HG03342 (cell line): ENCODE data around the gene VPS9D1.
"Not testable (repeated sequence)": the region's sequence is repeated elsewhere in the genome, so short reads cannot be mapped to it uniquely, and the experiment has no call there.

Experiments used
- ATAC-seq: cut with Tn5 transposase; IDR thresholded peaks from one replicate; pipeline ENCODE4 v1.9.1; 2021; ENCODE audit warnings: mild to moderate bottlenecking, moderate library complexity; ENCODE audit not compliant: unreplicated experiment

The VPS9D1 gene

DNA sequence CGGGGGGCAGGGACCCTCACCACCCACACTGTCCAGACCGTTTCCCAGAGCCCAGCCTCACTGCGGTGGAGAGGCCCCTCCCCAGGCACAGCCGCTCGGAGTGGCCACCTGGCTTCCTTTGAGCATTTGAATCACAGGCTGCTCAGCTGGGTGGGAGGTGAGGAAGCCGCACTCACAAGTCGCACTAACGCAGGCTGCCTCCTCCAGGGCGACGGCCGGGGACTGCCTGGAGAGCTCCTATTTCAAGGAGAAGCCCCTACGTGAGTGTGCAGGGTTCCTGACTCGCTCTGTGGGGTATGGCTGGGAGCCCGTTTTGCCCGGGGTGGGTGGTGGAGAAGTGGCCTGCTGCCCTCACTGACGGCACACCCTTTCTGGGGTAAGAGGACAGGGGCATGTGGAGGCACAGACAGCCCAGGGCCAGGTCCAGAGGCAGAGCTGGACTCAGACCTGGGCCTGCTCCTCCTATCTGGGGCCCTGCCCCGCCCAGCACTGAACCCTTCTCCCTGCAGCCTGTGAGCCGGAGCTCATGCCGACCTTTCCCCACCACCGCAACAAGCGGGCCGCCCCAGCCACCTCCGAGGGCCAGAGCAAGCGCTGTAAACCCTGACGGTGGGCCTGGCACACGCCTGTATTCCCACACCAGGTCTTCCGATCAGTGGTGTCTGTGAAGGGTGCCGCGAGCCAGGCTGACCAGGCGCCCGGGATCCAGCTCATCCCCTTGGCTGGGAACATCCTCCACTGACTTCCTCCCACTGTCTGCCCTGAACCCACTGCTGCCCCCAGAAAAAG, 25.4 kb downstream of the VPS9D1 start:
- no peak for ATAC-seq

DNA sequence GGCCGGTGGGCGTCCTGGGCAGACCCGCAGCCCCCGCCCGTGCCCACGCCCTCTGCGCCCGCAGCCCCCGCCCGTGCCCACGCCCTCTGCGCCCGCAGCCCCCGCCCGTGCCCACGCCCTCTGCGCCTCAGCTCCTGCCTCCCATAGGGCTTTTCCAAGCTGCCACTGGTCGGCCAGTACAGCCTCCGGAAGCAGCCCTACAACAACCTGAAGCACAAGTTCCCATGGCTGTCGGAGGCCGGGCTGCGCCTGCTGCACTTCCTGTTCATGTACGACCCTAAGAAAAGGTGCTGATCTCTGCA, 26.0 kb downstream of the VPS9D1 start:
- not testable (repeated sequence) for ATAC-seq

DNA sequence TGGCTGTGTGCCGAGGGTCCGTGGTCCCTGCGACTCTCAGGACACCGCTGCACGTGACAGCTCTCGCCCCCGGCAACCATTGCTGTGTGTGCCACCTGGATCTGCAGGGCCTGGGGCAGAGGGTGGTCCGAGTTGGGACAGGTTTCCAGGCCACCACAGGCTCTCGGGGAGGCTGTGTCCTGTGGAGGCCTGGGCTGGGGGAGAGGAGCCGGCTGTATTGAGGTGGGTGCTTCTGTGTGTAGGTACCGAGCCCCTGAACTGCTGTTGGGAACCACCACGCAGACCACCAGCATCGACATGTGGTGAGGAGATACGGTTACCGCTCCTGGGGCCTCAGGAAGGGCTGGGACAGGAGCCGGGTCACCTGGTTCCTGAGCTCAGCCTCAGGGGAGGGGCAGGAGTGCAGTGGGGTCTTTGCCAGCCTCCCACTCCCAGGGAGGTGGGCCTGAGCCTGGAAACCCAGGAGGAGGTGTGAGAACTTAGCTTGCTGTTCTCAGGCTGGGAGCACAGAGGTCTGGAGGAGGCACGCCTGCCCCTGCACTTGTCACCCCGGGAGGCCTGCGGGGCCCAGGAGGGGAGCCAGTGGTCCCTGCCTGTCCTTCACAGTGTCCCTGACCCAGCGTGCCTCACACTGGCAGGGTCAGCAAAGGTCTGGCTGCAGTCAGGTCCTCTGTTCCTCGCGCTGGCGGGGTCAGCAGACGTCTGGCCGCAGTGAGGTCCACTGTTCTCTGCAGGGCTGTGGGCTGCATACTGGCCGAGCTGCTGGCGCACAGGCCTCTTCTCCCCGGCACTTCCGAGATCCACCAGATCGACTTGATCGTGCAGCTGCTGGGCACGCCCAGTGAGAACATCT, 26.5 kb downstream of the VPS9D1 start:
- no peak for ATAC-seq

DNA sequence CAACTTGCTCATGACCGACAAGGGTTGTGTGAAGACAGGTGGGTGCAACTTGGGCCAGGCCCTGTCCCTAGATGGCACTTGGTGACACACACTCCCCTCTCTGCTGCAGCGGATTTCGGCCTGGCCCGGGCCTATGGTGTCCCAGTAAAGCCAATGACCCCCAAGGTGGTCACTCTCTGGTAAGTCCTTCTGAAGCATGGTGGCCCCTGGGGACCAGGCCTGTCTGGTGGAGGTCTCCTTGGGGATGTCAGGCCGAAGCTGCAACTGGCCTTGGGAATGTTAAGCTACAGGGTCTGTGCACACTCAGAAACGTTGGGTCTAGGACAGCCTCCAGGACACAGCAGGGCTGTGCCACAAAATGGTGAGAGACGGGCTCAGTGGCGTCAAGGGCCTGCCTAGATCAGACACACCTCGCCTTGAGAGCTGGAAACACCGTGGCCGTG, 27.4 kb downstream of the VPS9D1 start:
- ATAC-seq, result no peak

DNA sequence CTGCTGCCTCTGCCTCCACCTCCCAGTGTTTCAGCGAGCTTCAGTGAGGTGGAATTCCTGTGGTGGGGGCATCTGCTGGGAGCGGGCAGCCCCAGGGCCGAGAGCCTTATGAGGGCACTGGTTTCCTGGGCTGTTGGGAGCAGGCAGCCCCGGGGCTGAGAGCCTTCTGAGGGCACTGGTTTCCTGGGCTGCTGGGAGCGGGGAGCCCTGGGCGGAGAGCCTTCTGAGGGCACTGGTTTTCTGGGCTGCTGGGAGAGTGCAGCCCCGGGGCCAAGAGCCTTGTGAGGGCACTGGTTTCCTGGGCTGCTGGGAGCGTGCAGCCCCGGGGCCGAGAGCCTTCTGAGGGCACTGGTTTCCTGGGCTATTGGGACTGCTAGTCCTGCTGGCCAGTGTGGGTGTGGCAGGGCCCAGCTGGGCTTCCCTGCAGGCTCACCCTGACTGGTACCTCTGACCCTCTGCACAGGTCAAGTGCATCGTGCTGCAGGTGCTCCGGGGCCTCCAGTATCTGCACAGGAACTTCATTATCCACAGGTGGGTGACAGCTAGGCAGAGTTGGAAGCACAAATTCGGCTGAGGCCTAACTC, 28.6 kb downstream of the VPS9D1 start:
- ATAC-seq, result no peak

DNA sequence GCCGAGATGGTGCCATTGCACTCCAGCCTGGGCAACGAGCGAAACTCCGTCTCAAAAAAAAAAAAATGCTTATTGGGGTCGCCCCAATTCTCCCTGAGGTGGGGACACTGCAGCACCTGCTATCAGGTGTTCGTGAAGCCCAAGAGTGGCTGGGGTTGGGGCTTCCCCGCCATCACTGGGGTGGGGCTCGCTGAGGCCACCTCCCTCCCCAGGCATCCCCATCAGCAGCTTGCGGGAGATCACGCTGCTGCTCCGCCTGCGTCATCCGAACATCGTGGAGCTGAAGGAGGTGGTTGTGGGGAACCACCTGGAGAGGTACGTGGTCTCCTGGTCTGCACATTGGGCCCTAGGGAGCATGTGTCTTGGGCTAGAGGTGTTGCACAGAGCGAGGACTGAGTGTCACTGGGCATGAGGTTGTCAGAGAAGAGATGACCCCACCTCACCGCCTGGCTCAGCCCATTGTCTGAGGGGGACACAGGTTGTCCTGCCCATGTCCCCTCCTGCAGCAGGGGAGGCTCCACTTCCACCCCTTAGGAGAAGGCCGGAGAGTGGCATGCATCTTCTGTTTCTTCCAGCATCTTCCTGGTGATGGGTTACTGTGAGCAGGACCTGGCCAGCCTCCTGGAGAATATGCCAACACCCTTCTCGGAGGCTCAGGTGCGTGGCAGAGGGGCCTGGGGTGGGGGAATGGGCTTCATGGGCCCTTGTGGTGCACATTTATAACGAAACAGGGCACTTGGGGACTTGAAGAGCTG, 29.3 kb downstream of the VPS9D1 start:
- no peak for ATAC-seq

DNA sequence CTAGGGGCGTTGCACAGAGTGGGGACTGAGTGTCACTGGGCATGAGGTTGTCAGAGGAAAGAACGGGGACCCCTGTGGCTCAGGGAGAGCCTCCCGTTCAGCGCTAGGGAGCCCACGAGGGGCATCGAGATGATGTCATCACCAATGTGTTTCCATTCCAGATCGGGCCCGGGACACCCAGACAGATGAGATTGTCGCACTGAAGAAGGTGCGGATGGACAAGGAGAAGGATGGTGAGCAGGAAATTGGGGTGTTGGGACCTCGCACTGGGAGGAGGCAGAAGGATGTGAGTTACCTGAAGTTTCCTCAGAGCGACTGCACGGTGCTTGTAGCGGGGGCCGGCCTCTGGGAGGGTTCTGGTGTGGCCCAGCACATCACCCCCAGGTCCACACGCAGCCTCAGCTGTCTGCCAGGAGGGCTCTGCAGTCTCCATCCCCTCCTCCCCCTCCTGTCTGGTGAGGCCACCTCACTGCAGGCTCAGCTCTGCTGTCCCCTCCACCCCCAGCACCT, 30.3 kb downstream of the VPS9D1 start:
- ATAC-seq, result no peak

DNA sequence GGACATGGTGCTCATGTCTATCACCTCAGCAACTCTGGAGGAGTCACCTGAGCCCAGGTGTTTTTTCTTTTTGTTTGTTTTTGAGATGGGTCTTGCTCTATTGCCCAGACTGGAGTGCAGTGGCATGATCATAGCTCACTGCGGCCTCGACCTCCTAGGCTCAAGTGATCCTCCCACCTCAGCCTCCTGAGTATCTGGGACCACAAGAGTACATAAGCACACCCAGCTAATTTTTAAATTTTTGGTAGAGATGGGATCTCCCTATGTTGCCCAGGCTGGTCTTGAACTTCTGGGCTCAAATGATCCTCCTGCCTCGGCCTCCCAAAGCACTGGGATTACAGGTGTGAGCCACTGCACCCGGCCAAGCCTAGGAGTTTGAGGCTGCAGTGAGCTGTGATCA, 31.1 kb downstream of the VPS9D1 start:
- not testable (repeated sequence) for ATAC-seq

DNA sequence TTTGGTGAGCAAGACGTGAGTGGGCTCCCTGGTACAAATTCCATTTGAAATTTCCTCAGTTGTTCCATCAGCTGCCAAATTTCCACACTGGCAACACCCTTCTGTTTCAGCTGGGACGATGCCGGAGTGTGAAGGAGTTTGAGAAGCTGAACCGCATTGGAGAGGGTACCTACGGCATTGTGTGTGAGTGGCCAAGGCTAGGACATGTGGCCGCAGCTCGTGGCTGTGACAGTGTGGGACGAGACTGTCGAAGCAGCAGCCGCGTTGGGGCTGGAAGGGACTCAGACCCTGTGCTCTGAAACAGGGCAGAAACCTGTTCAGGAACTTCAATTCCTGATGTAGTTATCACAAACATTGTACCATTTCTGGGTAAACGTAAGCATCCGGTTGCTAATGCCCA, 31.6 kb downstream of the VPS9D1 start:
- ATAC-seq, result no peak

DNA sequence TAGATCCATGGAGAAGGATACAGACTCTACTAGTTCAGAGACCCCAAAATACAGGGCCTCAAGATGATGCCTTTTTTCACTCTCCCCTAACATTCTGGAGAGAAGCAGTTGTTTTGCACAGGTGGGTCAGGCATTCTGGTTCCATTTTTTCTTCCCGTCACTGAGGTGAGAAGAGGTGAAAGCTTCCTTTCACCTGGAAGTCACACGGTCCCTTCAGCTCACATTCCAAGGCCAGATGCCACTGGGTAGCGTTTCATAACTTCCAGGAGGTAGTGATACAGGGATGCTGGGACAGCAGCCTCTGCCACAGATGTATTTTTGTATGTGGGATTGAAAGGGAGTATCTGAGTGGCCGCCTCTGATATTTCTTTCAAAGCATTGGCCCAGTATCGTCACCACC, 32.3 kb downstream of the VPS9D1 start:
- ATAC-seq, result no peak

DNA sequence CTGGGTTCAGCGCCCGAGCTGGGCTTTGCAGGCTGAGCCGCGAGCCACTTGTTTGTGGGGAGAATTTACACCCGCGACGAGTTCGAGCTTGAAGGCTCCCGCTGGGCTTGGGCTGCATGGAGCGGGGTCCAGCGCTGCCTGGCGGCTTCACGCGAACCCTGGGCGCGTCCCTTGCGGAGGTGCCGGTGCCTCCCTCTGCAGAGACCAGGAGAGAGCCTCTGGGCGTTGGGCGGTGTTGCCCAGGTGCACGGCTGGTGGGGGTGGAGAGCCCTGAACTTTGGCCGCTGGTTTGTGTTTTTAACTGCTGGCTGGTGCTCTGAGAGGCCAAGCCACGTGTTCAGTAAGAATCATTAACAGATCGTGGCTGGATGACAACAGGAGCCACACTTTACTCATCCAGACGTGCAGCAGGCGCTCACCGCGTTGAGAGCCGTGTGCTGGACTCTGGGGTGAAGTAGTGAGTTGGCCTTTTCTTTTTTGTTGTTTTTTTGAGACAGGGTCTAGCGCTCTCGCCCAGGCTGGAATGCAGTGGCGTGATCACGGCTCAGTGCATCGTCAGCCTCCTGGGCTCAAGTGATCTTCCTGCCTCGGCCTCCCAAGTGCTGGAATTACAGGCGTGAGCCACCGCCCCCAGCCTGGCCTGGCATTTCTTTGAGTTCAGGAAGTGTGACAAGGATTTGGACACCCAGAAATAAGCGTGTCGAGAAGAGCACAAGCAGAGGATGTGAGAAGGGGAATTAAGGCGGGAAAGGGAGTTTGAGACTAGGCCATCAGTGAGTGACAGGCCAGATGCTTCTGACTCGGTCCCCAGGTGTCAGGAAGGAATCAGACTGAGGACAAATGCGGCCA, 33.4 kb downstream of the VPS9D1 start:
- ATAC-seq, result peak; percentile 36

DNA sequence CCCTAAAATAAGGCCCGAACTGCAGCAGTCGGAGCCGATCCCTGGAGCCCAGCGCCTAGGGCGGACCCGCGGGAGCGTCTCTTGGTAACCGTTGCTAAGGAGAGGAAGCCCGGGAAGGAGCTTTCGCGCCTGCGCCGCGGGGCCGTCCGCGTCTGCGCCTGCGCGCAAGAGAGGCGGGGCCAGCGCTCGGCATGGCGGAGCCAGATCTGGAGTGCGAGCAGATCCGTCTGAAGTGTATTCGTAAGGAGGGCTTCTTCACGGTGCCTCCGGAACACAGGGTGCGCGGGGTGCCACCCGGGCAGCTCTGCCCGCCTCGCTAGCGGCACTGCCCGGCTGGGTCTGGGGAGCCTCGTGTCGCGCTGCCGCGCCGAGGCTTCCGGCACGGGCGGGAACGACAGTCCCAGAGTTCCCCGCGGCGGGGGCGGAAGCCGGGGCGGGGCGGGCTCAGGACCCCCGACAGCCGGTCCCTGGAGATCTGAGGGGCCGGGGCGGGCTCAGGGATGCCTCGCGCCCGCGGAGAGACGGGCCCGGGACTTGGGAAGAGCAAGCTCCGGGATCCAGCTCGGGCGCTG, 34.1 kb downstream of the VPS9D1 start, which contains the start of gene CDK10:
TSS of gene CDK10 (plus strand) at position 170 of the 572 bp plus-strand sequence. CDS start at position 192, 22 bp downstream.
- peak; percentile 74 for ATAC-seq

DNA sequence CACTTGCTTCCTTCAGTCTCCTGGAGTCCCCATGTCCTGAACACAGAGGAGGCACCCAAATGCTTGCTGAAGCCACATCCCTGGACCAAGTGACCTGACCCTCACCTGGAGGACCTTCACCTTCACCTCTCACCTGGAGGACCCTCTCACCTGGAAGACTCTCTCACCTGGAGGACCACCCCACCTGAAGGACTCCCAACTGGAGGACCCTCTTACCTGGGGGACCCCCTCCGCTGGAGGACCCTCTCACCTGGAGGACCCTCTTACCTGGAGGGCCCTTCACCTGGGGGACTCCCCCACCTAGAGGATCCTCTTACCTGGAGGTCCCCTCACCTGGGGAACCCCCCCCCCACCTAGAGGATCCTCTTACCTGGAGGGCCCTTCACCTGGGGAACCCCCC, 34.8 kb downstream of the VPS9D1 start:
- no peak for ATAC-seq

DNA sequence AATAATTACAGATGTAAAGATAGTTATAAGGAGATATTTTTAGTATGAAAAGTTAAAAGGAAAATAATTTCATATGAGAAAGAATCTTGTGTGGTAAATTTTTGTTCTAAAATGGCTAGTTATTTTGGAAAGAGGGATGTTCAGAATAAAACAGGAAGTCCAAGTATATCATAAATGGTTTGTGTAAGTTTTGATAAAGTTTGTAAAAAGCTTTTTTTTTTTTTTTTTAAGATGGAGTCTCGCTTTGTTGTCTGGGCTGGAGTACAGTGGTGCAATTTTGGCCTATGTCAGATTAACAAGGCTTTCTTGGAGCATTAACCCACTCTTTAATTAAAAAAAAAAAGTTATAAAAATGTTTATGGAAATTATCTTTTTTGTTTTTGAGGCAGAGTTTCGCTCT, 42.4 kb downstream of the VPS9D1 start:
- no peak for ATAC-seq

DNA sequence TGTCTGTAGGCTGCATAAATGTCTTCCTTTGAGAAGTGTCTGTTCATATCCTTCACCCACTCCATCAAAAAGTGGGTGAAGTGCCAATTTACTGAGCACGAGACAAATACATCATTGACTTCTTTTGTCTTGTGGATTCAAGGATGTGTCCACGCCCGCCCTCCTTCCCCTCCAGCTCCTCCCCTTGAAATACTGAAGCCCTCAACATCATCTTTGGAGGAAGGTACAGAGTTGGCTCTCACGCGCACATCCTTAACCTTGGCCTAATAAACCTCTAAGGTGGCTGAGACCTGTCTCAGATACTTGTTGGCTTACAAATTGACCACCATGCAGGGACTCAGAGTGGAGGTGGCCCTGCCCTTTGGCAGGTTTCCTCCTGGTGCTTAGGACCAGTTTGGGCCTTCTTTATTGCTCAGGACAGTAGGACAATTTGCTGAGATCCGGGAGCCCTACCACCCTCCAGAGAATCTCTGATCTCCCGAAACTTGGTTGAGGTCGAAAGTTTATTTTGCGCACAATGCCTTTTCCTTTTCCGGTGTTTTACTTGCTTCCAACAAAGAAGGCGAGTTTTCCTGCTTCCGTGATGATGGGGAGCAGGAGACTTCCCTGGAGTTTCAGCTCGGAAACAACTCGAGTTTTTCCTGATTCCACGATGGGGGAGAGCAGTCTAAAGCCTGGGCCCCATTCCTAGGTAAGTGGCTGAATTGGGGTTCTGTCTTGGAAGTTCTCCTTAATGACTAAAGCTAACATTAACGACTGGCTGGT, 48.3 kb downstream of the VPS9D1 start:
- no peak for ATAC-seq

DNA sequence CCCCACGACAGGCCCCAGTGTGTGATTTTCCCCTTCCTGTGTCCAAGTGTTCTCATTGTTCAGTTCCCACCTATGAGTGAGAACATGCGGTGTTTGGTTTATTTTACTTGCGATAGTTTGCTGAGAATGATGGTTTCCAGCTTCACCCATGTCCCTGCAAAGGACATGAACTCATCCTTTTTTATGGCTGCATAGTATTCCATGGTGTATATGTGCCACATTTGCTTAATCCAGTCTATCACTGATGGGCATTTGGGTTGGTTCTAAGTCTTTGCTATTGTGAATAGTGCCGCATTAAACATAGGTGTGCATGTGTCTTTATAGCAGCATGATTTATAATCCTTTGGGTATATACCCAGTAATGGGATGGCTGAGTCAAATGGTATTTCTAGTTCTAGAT, 49.1 kb downstream of the VPS9D1 start:
- ATAC-seq, result not testable (repeated sequence)

DNA sequence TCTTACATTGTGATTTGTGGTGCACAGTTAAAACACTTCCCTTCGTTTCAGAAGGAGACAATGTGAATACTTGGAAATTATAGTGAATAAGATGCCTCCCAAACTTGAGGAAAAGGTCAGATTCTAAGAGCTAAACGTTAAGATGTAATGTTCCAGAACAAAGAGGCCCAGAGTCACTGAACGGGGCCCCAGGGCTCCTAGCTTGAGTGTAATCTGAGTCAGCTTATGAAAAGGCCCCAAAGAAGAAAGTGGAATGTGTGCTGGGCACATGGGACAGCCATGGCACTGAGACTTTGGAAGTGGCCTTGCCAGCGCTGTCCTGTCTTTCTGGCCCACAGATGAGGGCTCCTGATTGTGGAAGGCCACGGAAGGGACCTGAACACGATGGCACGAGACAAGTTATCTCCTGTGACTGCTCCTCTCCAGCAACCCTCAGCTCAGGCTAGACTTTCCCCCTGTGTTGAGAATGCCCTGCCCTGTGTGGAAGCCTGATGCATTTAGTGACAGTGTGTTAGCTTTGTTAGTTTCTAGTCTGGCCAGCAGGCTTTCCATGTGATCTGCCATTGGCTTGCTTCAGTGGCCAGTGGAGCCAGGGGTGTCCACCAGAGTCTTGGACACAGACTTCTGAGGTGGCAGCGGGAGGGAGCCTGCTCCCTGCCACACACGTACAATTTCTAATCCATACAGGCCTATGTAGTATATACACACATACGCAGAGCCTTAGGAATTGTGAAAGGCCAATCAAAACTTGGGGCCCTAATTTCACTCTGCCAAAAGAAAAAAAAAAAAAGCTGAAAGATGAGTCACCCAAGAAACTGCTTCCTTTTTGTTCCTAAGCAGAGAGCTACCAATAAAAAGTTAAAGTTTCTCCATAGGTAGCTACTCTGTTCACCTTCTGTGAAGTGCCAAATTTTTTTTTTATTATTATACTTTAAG, 49.9 kb downstream of the VPS9D1 start:
- no peak for ATAC-seq

DNA sequence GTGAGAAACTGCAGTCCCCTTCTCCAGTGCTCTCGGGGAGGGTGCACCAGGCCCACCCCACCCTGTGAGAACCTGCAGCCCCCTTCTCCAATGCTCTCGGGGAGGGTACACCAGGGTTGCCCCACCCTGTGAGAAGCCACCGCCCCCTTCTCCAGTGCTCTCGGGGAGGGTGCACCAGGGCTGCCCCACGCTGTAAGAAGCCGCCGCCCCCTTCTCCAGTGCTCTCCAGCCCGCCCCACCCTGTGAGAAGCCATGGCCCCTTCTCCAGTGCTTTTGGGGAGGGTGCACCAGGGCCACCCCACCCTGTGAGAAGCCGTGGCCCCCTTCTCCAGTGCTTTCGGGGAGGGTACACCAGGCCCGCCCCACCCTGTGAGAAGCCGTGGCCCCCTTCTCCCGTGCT, 50.9 kb downstream of the VPS9D1 start:
- ATAC-seq, result no peak
